K562 (cell line): ENCODE results near the gene DNAAF3. TPM values are rescaled to one million over a fixed set of nuclear protein-coding genes. Genes with fewer than 3 reads are reported as not detected.

ENCODE experiments used
- CEBPG ChIP-seq, 3 experiments: fragments of 200-800 bp in 1 of 3; sonication (Bioruptor generic) in 1 of 3; sonication (generic) in 1 of 3; formaldehyde crosslinking in 1 of 3; IDR thresholded peaks in 2 of 3; conservative IDR thresholded peaks in 1 of 3; 2 replicates each; pipeline versions ENCODE4 v1.6.1 to v1.8.0; 2016 to 2022; ENCODE audit warnings: missing compliant biosample characterization in 2 of 3, missing genetic modification characterization in 2 of 3, mild to moderate bottlenecking in 1 of 3, missing genetic modification reagents in 1 of 3
- ELF4 ChIP-seq: fragments of 450-650 bp; formaldehyde crosslinking; IDR thresholded peaks from 2 replicates; pipeline ENCODE4 v1.4.0; 2022; ENCODE audit warnings: missing genetic modification characterization
- EWSR1 ChIP-seq: fragments of 450-650 bp; IDR thresholded peaks from 2 replicates; pipeline ENCODE4 v1.6.1; 2018; ENCODE audit warnings: borderline replicate concordance, mild to moderate bottlenecking, low read depth, moderate library complexity; ENCODE audit not compliant: partially characterized antibody
- HNRNPUL1 ChIP-seq: fragments of 200-400 bp; formaldehyde crosslinking; IDR thresholded peaks from 2 replicates; pipeline ENCODE4 v1.6.1; 2017; ENCODE audit warnings: low read length
- HSF4 ChIP-seq: fragments of 250-450 bp; sonication (Bioruptor Pico); IDR thresholded peaks from 2 replicates; pipeline ENCODE4 v2.1.2; 2022; ENCODE audit warnings: mild to moderate bottlenecking, moderate library complexity, borderline replicate concordance
- LEF1 ChIP-seq: fragments of 450-650 bp; IDR thresholded peaks from 2 replicates; pipeline ENCODE4 v1.6.1; 2016; ENCODE audit warnings: mild to moderate bottlenecking
- MEF2D ChIP-seq: conservative IDR thresholded peaks from 2 replicates; pipeline ENCODE4 v1.6.1; 2016; ENCODE audit warnings: low read depth, missing genetic modification characterization, missing compliant biosample characterization
- MITF ChIP-seq: IDR thresholded peaks from 2 replicates; pipeline ENCODE4 v1.6.1; 2014; ENCODE audit warnings: antibody characterized with exemption
- MNT ChIP-seq, 2 experiments: fragments of 450-650 bp; conservative IDR thresholded peaks; 2 replicates each; pipeline ENCODE4 v1.6.1; 2017; ENCODE audit warnings: mild to moderate bottlenecking in 2 of 2, moderate library complexity in 2 of 2
- NFATC3 ChIP-seq: fragments of 450-650 bp; IDR thresholded peaks from 2 replicates; pipeline ENCODE4 v1.6.1; 2017; ENCODE audit warnings: mild to moderate bottlenecking
- RBFOX2 ChIP-seq: fragments of 200-400 bp; formaldehyde crosslinking; IDR thresholded peaks from 2 replicates; pipeline ENCODE4 v1.6.1; 2017; ENCODE audit warnings: low read depth, mild to moderate bottlenecking, low read length, moderate library complexity
- ZNF282 ChIP-seq: sonication (generic); formaldehyde crosslinking; IDR thresholded peaks from 2 replicates; pipeline ENCODE4 v1.8.1; 2023; ENCODE audit warnings: missing genetic modification reagents
- ZNF318 ChIP-seq, 2 experiments: fragments of 450-650 bp; IDR thresholded peaks; 2 replicates each; pipeline ENCODE4 v1.6.1; 2016; ENCODE audit warnings: mild to moderate bottlenecking in 2 of 2, borderline replicate concordance in 1 of 2, low read depth in 1 of 2, moderate library complexity in 1 of 2
- ZNF444 ChIP-seq: fragments of 250-450 bp; sonication (Bioruptor Pico); IDR thresholded peaks from 2 replicates; pipeline ENCODE4 v1.4.0; 2020; ENCODE audit warnings: mild to moderate bottlenecking, moderate library complexity
- ZNF717 ChIP-seq: fragments of 250-450 bp; sonication (Bioruptor Pico); IDR thresholded peaks from 2 replicates; pipeline ENCODE4 v1.5.0; 2021
- polyA plus RNA-seq, 8 experiments: library from polyadenylated mRNA; depleted of rRNA in 4 of 8; stranded (reverse) in 5 of 8; unstranded in 3 of 8; fragments of >200 nt; fragmentation: Nextera tagmentation in 2 of 8; fragmentation: Illumina TruSeq in 1 of 8; extraction: Ambion mirVana in 2 of 8; extraction: Trizol in 1 of 8; gene quantifications; 2 replicates each; pipeline versions ENCODE4 v1.2.1 to v1.2.3, GENCODE V29; 2011 to 2014; ENCODE audit warnings: inconsistent platforms in 1 of 8, missing spikeins in 1 of 8
- total RNA-seq, 7 experiments: library from RNA; depleted of rRNA in 6 of 7; stranded (reverse); fragments of >200 nt in 6 of 7; fragmentation: Illumina TruSeq in 2 of 7; extraction: Trizol in 2 of 7; gene quantifications; 2 replicates each; pipeline versions ENCODE4 v1.2.1 to v1.2.3, GENCODE V29; 2011 to 2021; ENCODE audit warnings: low replicate concordance in 1 of 7

DNAAF3 gene
- total and polyA plus RNA-seq, 9 of the 15 experiments (the other 6 are each of a cell fraction or from before 2014, with no cell fraction given) = 21.6 to 61.5 (median 43.0) TPM

DNA sequence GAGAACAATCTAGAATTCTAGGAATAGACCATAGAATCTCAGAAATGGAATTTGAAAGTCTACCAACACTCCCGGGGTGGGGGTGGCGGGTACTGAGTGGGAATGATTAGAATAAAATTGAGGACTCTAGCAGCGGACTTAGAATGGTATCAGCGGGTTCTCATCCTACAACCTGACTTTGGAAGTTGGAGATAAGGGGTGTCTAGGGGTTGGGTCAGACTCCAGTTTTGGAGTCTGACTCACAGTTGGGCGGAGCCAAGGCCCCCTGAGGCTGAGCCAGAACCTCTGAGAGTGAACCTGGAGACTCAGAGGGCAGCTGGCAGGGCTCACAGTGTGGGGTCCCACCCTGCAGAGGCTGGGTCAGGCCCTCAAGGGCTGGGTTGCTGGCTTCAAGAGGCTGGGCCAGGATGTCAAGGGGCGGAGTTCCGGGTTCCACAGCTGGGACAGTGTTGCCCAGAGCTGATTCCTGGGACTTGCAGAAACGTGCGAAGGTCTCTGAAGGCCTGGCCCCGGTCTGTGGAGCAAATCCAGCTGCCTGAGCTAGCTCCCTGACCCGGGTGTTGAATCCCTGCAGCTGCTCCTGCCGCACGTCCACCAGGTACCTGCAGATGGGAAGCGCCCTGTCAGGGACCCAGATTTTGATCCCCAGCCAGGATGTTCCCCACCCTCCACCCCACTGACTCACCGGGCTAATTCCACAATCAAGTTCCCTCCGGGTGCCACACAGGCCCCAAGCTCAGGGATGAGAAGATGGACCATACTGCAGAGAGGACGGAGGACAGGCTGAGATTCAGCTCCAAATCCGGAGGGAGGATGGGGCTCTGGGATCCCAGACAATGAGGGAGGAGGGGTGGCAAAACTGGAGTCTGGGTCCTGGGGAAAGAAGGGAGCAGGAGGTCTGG is 7.3 kb downstream of the DNAAF3 start (continued):
- TF ChIP-seq MITF = no peak
- TF ChIP-seq CEBPG (CRISPR knock-in tag; IDR thresholded peaks at IDR 0.05) = peak; percentile 61; the same call in 1 of the 2 replicates
- TF ChIP-seq CEBPG (tag; conservative IDR thresholded peaks at IDR 0.05 in 1 of 2, IDR thresholded peaks at IDR 0.05 in 1 of 2) = no peak
- TF ChIP-seq ELF4 (CRISPR knock-in tag) = no peak
- TF ChIP-seq EWSR1 = no peak
- peak in 1 of 2 experiments; percentile 46; a peak in 2 of 4 replicates for TF ChIP-seq MNT (conservative IDR thresholded peaks at IDR 0.05)
- no peak for TF ChIP-seq HSF4 (CRISPR knock-in tag)
- no peak for TF ChIP-seq NFATC3
- TF ChIP-seq LEF1 = peak; percentile 73
- no peak for TF ChIP-seq ZNF282
- TF ChIP-seq HNRNPUL1 = no peak
- TF ChIP-seq MEF2D (tag) = no peak
- TF ChIP-seq RBFOX2 = peak; percentile 86
- TF ChIP-seq ZNF318 (IDR thresholded peaks at IDR 0.05; ENCODE audit: borderline replicate concordance in 1 of 2, low read depth in 1 of 2) = no peak
- no peak for TF ChIP-seq ZNF444 (CRISPR knock-in tag)
- no peak for TF ChIP-seq ZNF717
